SK-N-SH (cell line): ENCODE measurements around the gene PDE10A. TPM values are rescaled to one million over a fixed set of nuclear protein-coding genes. Genes with fewer than 3 reads are reported as not detected.

ENCODE experiments used
- CTCF ChIA-PET: fragments of 300-600, 350-600 bp; formaldehyde crosslinking; extraction: SDS; loops from one replicate; lab custom pipeline; 2021; lab: Yijun Ruan, JAX
- POLR2A ChIA-PET: fragments of 350-600 bp; sonication (Branson Sonifier 250); formaldehyde crosslinking; extraction: SDS; loops from one replicate; lab custom pipeline; 2020; ENCODE audit warnings: antibody characterized with exemption, inconsistent platforms; lab: Yijun Ruan, JAX
- DNase-seq: peaks from one replicate; pipeline ENCODE4 v3.0.0; 2012
- H2AFZ ChIP-seq: fragments of 200-600 bp; sonication (generic); 2 replicates; pipeline ENCODE4 v1.8.1; 2016; ENCODE audit warnings: antibody characterized with exemption, mild to moderate bottlenecking, low read depth
- H3F3A ChIP-seq: fragments of 200-600 bp; sonication (generic); replicated peaks from 2 replicates; pipeline ENCODE3; 2016; ENCODE audit warnings: antibody characterized with exemption, mild to moderate bottlenecking; ENCODE audit not compliant: insufficient read depth
- H3K27ac ChIP-seq, 2 experiments: fragments of 200-500 bp in 1 of 2; fragments of 200-600 bp in 1 of 2; sonication (Bioruptor generic) in 1 of 2; sonication (generic), shearing (Covaris generic) in 1 of 2; 2 replicates each; pipeline versions ENCODE4 v1.5.1 to v1.6.1; 2014 to 2016; ENCODE audit warnings: low read depth in 2 of 2, inconsistent platforms in 1 of 2, low read length in 1 of 2, mild to moderate bottlenecking in 1 of 2, mixed read lengths in 1 of 2
- H3K27me3 ChIP-seq: fragments of 200-600 bp; sonication (generic), shearing (Covaris generic); 2 replicates; pipeline ENCODE4 v1.6.1; 2016; ENCODE audit warnings: mixed run types; ENCODE audit not compliant: insufficient read depth
- H3K36me3 ChIP-seq, 2 experiments: fragments of 200-500 bp in 1 of 2; fragments of 200-600 bp in 1 of 2; sonication (Bioruptor generic) in 1 of 2; sonication (generic) in 1 of 2; replicated peaks in 1 of 2; 2 replicates each; pipeline versions ENCODE3 to v1.5.1; 2014 to 2016; ENCODE audit warnings: low read length in 1 of 2, mild to moderate bottlenecking in 1 of 2; ENCODE audit not compliant: insufficient read depth in 2 of 2, control insufficient read depth in 1 of 2
- H3K4me1 ChIP-seq, 2 experiments: fragments of 200-500 bp in 1 of 2; fragments of 200-600 bp in 1 of 2; sonication (Bioruptor generic) in 1 of 2; sonication (generic), shearing (Covaris generic) in 1 of 2; 2 replicates each; pipeline versions ENCODE4 v1.5.1 to v1.6.1; 2014 to 2016; ENCODE audit warnings: low read depth in 1 of 2, low read length in 1 of 2, mixed run types in 1 of 2; ENCODE audit not compliant: insufficient read depth in 2 of 2, control insufficient read depth in 1 of 2
- H3K4me2 ChIP-seq: fragments of 200-600 bp; sonication (generic), shearing (Covaris generic); 2 replicates; pipeline ENCODE4 v1.6.1; 2017; ENCODE audit warnings: mixed run types
- H3K4me3 ChIP-seq, 2 experiments: fragments of 200-500 bp in 1 of 2; fragments of 200-600 bp in 1 of 2; sonication (Bioruptor generic) in 1 of 2; sonication (generic), shearing (Covaris generic) in 1 of 2; 2 replicates each; pipeline versions ENCODE4 v1.5.1 to v1.8.1; 2014 to 2016; ENCODE audit warnings: low read depth in 2 of 2, inconsistent platforms in 1 of 2, low read length in 1 of 2, mild to moderate bottlenecking in 1 of 2, mixed read lengths in 1 of 2, moderate library complexity in 1 of 2
- H3K79me2 ChIP-seq: fragments of 200-600 bp; sonication (generic); 2 replicates; pipeline ENCODE4 v1.8.1; 2017; ENCODE audit warnings: mild to moderate bottlenecking; ENCODE audit not compliant: insufficient read depth
- H3K9ac ChIP-seq: fragments of 200-600 bp; sonication (generic); 2 replicates; pipeline ENCODE4 v1.6.1; 2017; ENCODE audit warnings: mixed run types
- H3K9me2 ChIP-seq: fragments of 200-600 bp; sonication (generic); 2 replicates; pipeline ENCODE4 v1.6.1; 2017; ENCODE audit warnings: mixed run types
- H3K9me3 ChIP-seq: fragments of 200-600 bp; sonication (generic); 2 replicates; pipeline ENCODE4 v1.6.1; 2017; ENCODE audit warnings: mixed run types, mild to moderate bottlenecking, moderate library complexity
- H4K20me1 ChIP-seq: fragments of 200-600 bp; sonication (generic); 2 replicates; pipeline ENCODE4 v1.6.1; 2017; ENCODE audit warnings: mild to moderate bottlenecking, mixed run types; ENCODE audit not compliant: insufficient read depth
- ELF1 ChIP-seq: IDR thresholded peaks from 2 replicates; pipeline ENCODE4 v1.4.0; 2012
- EZH2phosphoT487 ChIP-seq: fragments of 200-600 bp; sonication (generic); IDR thresholded peaks from 2 replicates; pipeline ENCODE4 v1.6.1; 2017; ENCODE audit warnings: low read depth, mixed run types, mild to moderate bottlenecking, antibody characterized with exemption, moderate library complexity, borderline replicate concordance
- FOSL2 ChIP-seq: IDR thresholded peaks from 2 replicates; pipeline ENCODE4 v1.4.0; 2012; ENCODE audit warnings: low read depth, mild to moderate bottlenecking, moderate library complexity, borderline replicate concordance
- FOXJ3 ChIP-seq: sonication (generic); formaldehyde crosslinking; IDR thresholded peaks from 2 replicates; pipeline ENCODE4 v1.5.1; 2020; ENCODE audit warnings: mild to moderate bottlenecking, missing genetic modification reagents
- IRF3 ChIP-seq: fragments of 150-350 bp; IDR thresholded peaks from 2 replicates; pipeline ENCODE4 v1.6.1; 2016; ENCODE audit warnings: mild to moderate bottlenecking, low read depth, low read length
- NFIC ChIP-seq: IDR thresholded peaks from 2 replicates; pipeline ENCODE4 v1.4.0; 2012; ENCODE audit warnings: borderline replicate concordance
- RCOR1 ChIP-seq: fragments of 150-350 bp; IDR thresholded peaks from 2 replicates; pipeline ENCODE4 v1.6.1; 2017; ENCODE audit warnings: antibody characterized with exemption, low read length
- REST ChIP-seq: IDR thresholded peaks from 2 replicates; pipeline ENCODE4 v1.6.1; 2012; ENCODE audit warnings: mild to moderate bottlenecking, low read depth, low read length, moderate library complexity
- SIN3A ChIP-seq: IDR thresholded peaks from 2 replicates; pipeline ENCODE4 v1.6.1; 2012; ENCODE audit warnings: low read depth, mild to moderate bottlenecking, low read length, moderate library complexity, borderline replicate concordance
- TCF12 ChIP-seq: IDR thresholded peaks from 2 replicates; pipeline ENCODE4 v1.4.0; 2012
- WGBS: methylation state at CpG from one replicate; pipeline ENCODE4 v1.1.6; 2017; ENCODE audit warnings: low lambda C conversion rate; 5-methylcytosine and 5-hydroxymethylcytosine counted together
- polyA plus RNA-seq, 3 experiments: library from polyadenylated mRNA; depleted of rRNA; stranded (reverse); fragments of >200 nt; gene quantifications; 2 replicates each; pipeline ENCODE4 v1.2.3, GENCODE V29; 2012
- TF ChIP-seq, protein P1 (sequence below): IDR thresholded peaks from 2 replicates; pipeline ENCODE4 v1.4.0; 2012; ENCODE audit warnings: low read depth, borderline replicate concordance

PDE10A gene
- polyA plus RNA-seq, 1 of the 3 experiments (the other 2 are of a cell fraction): 0.43 TPM

DNA sequence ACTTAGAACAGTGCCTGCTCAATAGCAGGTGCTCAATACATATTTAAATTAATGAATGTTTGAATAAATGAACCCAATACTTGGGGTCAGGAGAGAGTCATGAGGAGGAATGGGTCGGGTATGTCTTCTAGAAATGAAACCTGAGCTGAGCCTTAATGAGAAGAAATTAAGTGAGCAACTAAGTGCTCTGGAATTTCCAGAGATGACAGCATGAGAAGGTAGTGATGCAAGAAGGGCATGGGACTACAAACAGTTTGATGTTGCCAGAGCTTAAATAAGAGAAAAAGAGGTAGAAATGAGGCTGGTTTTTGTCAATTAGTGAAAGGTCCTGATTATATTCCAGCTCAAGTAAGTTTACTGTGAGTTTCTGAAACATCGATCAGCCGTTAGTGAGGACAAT is 82.9 kb downstream of the PDE10A start:
- no peak for DNase-seq
- Histone ChIP-seq H3K9me3 (no peaks in the 10 kb centered on the region), H3F3A (no peaks in the 10 kb centered on the region), H3K4me3 (no peak overlapping the region), H2AFZ (no peak overlapping the region), H3K79me2 (no peaks in the 10 kb centered on the region)
- TF ChIP-seq TCF12 (no peak), FOSL2 (no peak), NFIC (no peak), REST (no peak), IRF3 (no peak)
- TF ChIP-seq, all 33 proteins: peak for 0
- H3K9ac ChIP-seq: no peak overlapping the region
- no peaks in the 10 kb centered on the region for H4K20me1 ChIP-seq
- 62% methylated on average over 3 of the region's 3 CpGs for WGBS
- ChIA-PET CTCF (no interaction called here), POLR2A (no interaction called here)
- no peak overlapping the region for H3K27ac ChIP-seq
- H3K4me2 ChIP-seq: no peak overlapping the region
- no peaks in the 10 kb centered on the region for H3K9me2 ChIP-seq
- H3K27me3 ChIP-seq: no peaks in the 10 kb centered on the region
- H3K36me3 ChIP-seq: no peaks in the 10 kb centered on the region
- no peaks in the 10 kb centered on the region for H3K4me1 ChIP-seq

GRCh38 chr6:165579151-165579550 is 83.9 kb downstream of the PDE10A start:
- Histone ChIP-seq H3K27me3 (no peaks in the 10 kb centered on the region), H3K9ac (no peak overlapping the region), H3K9me2 (no peaks in the 10 kb centered on the region), H3K4me1 (no peaks in the 10 kb centered on the region; a peak in 1 of 4 replicates), H3F3A (no peaks in the 10 kb centered on the region), H3K9me3 (no peaks in the 10 kb centered on the region), H4K20me1 (no peaks in the 10 kb centered on the region), H3K79me2 (no peaks in the 10 kb centered on the region), H2AFZ (no peak overlapping the region), H3K36me3 (no peaks in the 10 kb centered on the region), H3K4me2 (no peak overlapping the region), H3K27ac (no peak overlapping the region), H3K4me3 (no peak overlapping the region)
- CTCF ChIA-PET: no interaction called here
- TF ChIP-seq TCF12 (no peak), ELF1 (no peak), EZH2phosphoT487 (no peak), FOXJ3 (CRISPR knock-in tag) (no peak), RCOR1 (no peak), SIN3A (no peak), IRF3 (no peak)
- TF ChIP-seq, protein P1, sequence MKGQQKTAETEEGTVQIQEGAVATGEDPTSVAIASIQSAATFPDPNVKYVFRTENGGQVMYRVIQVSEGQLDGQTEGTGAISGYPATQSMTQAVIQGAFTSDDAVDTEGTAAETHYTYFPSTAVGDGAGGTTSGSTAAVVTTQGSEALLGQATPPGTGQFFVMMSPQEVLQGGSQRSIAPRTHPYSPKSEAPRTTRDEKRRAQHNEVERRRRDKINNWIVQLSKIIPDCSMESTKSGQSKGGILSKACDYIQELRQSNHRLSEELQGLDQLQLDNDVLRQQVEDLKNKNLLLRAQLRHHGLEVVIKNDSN: no peak
- no peak for DNase-seq
- POLR2A ChIA-PET: no interaction called here
